ENCODE data around the gene UNC13D. TPM values are rescaled to one million over a fixed set of nuclear protein-coding genes. Genes with fewer than 3 reads are reported as not detected.

Gene UNC13D
- total and polyA plus RNA-seq, 2 experiments from 2014 or later, result 10.8 to 14.8 TPM

DNA sequence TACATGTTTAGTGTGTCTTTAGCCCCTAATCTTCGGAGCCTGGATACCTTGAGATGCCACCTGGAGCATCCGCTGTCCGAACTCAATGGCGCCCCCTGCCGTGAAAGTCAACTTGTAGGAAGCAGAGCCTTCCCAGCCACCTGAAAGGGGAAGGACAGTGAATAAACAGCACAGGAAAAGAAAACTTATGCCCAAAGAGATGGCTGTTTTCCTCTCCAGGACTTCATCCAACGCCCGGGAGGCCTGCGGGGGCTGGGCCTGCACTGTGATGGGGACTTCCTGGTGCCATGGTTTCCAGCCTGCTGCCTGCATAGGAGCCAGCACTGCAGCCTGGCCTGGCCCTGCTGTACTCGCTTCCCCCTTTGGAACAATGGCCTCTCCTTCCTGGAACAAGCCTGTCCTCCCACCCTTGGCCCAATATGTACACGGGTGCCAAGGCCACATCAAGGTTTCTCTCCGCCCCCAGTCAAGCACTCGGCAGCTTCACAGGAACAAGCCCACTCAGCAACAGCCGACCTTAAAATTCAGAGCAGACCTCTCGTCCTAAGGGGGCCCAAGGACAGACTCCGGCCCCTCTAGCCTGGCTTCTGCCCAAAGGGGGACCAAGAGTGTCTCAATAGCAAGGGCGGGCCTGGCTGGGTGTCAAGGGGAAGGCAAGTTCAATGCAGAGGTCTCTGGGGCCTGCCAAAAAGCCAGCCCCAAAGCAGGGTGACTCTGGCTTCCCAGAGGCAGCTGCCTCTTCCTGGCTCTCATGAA, 4.5 kb upstream of the UNC13D start:
- DNase-seq (ENCODE audit: low read depth in 1 of 2, low spot score in 1 of 2), result peak; percentile 66 to 79
- Histone ChIP-seq H3K4me3 (no peak overlapping the region), H3K27ac (no peak overlapping the region), H3K4me1 (ENCODE audit: low read depth) (peaks cover 23% of the 10 kb centered on the region), H3K27me3 (no peaks in the 10 kb centered on the region), H3K36me3 (peaks cover 22% of the 10 kb centered on the region), H3K9me3 (ENCODE audit: low read depth) (no peaks in the 10 kb centered on the region)
- TF ChIP-seq, protein P1, sequence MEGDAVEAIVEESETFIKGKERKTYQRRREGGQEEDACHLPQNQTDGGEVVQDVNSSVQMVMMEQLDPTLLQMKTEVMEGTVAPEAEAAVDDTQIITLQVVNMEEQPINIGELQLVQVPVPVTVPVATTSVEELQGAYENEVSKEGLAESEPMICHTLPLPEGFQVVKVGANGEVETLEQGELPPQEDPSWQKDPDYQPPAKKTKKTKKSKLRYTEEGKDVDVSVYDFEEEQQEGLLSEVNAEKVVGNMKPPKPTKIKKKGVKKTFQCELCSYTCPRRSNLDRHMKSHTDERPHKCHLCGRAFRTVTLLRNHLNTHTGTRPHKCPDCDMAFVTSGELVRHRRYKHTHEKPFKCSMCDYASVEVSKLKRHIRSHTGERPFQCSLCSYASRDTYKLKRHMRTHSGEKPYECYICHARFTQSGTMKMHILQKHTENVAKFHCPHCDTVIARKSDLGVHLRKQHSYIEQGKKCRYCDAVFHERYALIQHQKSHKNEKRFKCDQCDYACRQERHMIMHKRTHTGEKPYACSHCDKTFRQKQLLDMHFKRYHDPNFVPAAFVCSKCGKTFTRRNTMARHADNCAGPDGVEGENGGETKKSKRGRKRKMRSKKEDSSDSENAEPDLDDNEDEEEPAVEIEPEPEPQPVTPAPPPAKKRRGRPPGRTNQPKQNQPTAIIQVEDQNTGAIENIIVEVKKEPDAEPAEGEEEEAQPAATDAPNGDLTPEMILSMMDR (IDR thresholded peaks at IDR 0.05; ENCODE audit: low read depth, low read length), result peak; percentile 80

DNA sequence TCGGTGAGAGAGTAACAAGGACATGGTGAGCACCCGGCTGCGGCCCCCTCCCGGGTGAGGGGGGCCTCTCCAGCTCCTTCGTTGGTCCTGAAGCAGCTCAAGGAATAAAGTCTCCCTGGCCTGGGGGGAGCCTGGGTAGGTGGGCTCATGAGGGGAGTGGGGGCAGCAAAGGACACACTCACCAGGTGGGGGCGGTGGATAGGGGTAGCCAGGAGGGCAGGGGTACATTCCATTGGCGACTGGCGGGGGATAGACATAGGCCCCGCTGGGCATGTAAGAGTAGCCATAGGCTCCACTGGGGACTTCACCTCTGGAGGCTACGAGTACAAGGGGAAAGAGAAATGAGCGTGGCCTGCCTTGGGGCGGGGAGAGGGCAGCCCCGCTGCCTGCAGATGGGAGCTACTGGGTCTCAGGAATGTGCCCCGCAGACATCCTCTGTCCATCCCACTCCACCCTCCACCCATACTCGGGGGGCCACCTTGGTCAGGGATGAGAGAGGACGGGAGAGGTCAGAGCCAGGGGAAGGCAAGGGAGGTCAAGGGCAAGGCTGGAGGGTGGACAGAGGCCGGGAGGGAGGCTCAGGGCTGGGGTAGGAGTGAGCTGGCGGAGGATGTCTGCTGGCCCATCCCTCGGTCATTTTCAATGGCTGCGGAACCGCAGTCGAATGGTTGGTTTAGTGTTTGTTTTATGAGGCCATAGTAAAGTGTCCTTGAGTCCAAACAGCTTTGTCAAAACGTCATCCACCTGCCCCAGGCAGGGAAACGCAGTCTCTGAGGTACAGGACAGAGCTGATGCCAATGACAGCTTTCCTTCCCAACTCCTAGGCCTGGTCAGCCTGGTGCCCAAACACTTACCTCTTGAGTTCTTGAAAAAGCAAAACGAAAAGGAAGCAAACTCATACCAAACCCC, 3.7 kb upstream of the UNC13D start:
- peaks cover 22% of the 10 kb centered on the region for H3K36me3 ChIP-seq
- H3K4me1 ChIP-seq (ENCODE audit: low read depth), result peaks cover 23% of the 10 kb centered on the region
- no peaks in the 10 kb centered on the region for H3K9me3 ChIP-seq (ENCODE audit: low read depth)
- DNase-seq (ENCODE audit: low read depth in 1 of 2, low spot score in 1 of 2), result no peak
- H3K4me3 ChIP-seq, result no peak overlapping the region
- no peak overlapping the region for H3K27ac ChIP-seq
- no peaks in the 10 kb centered on the region for H3K27me3 ChIP-seq
- TF ChIP-seq, protein P1 (IDR thresholded peaks at IDR 0.05; ENCODE audit: low read depth, low read length), result no peak

DNA sequence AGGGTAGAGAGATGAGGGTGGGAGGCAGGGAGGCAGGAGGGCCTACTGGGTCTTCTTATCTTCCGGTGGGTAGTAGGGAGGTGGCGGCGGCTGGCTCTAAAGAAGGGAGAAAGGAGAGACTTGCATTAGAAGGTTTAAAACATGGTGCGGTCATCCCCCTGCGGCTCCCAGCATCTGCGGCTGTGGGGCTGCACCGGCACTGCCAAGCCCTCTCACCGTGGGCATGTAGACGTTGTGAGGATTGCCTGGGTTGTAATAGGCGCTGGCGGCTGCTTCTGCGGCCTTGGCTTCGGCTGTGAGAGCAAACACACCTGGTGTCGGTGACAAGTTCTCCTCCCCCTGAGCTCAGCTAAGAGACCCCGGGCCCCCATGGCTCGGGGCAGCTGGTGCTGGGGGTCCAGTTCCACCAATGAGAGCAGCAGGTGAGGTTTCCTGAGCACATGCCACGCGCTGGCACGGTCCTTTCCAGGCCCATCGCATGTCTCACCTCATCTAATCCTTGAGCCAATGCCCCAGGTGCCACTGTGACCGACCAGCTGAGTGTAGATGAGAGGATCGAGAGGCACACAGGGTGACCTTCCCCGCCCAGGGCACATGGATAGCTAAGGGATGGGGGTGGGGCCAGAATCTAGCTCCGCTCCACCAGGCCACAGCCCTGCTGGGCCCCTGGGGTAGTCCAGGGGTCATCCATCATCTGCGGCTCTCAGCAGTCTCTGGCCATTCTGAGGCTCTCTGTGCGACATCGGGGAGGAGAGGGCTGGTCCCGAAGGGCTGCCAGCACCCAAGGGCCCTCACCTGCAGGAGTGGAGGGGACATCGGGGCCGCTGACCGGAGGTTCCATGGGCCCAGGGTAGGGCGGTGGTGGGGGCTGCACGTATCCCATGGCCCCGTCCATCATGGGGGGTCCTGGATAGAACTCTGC, 2.7 kb upstream of the UNC13D start:
- H3K9me3 ChIP-seq (ENCODE audit: low read depth), result no peaks in the 10 kb centered on the region
- H3K27ac ChIP-seq, result peak overlapping the region; percentile 59
- H3K36me3 ChIP-seq, result peaks cover 22% of the 10 kb centered on the region
- H3K4me1 ChIP-seq (ENCODE audit: low read depth), result peaks cover 23% of the 10 kb centered on the region
- TF ChIP-seq, protein P1 (IDR thresholded peaks at IDR 0.05; ENCODE audit: low read depth, low read length), result no peak
- no peak overlapping the region for H3K4me3 ChIP-seq
- DNase-seq (ENCODE audit: low read depth in 1 of 2, low spot score in 1 of 2), result peak in 1 of 2 donors; percentile 44
- H3K27me3 ChIP-seq, result no peaks in the 10 kb centered on the region

DNA sequence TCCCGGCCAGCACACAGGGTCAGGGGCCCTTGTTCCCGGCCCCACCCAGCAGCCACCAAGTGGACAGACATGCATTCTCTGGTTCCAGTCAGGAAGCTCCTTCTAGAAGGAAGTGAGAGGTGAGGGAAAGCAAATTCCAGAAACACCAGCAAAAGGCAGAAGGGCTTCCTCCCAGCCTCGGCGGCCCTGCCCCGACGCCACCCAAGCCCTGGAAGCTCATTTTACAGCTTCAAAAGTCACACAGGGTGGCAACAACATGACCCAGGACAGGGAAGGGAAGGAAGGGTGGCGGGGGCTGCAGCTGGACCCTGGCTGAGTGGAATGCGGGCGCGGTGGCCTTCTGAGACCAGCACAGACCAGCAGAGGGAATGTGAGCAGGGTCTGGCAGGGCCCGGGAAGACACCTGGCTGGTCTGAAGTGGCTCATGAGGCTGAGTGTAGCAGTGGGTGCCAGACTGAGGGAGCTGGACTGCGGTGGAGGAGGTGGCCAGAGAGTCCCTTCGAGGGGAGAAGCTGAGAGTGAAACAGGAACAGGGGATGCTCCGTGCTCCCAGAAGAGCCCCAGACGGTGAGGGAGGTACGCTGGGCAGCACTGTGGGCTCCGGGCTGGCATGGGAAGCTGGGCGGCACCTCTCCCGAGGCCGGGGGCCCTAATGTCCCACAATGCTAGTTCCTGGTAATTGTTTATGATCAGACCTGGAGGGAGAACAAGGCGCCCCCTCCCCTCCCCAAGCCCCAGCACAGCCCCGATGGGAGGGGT, 1.9 kb upstream of the UNC13D start:
- H3K36me3 ChIP-seq, result peaks cover 20% of the 10 kb centered on the region
- no peaks in the 10 kb centered on the region for H3K27me3 ChIP-seq
- peak overlapping the region; percentile 59 for H3K27ac ChIP-seq
- H3K4me3 ChIP-seq, result no peak overlapping the region
- H3K4me1 ChIP-seq (ENCODE audit: low read depth), result peaks cover 23% of the 10 kb centered on the region
- TF ChIP-seq, protein P1 (IDR thresholded peaks at IDR 0.05; ENCODE audit: low read depth, low read length), result no peak
- no peak for DNase-seq (ENCODE audit: low read depth in 1 of 2, low spot score in 1 of 2)
- H3K9me3 ChIP-seq (ENCODE audit: low read depth), result no peaks in the 10 kb centered on the region

Data from cardiac muscle cell (in vitro differentiated cells and primary cell).